Esophagus muscularis mucosa (tissue), 4 donors: ENCODE results near the gene TRIM63.

Source experiments
- EP300 ChIP-seq: sonication (generic); formaldehyde crosslinking; IDR thresholded peaks from one replicate; pipeline ENCODE4 v1.6.1; 2017; ENCODE audit warnings: antibody characterized with exemption
- POLR2A ChIP-seq: fragments of 450-650 bp; IDR thresholded peaks from one replicate; pipeline ENCODE4 v1.6.1; 2017; ENCODE audit warnings: antibody characterized with exemption, moderate library complexity, mild to moderate bottlenecking, low read depth
- POLR2AphosphoS5 ChIP-seq, 2 donors: sonication (generic); formaldehyde crosslinking; IDR thresholded peaks; one replicate each; pipeline ENCODE4 v1.6.1; 2017; ENCODE audit warnings: antibody characterized with exemption in 2 of 2
- TF ChIP-seq, protein P1 (sequence below), 3 experiments: fragments of 200-600 bp in 2 of 3; fragments of 450-650 bp in 1 of 3; sonication (generic) in 2 of 3; IDR thresholded peaks; one replicate each; pipeline ENCODE4 v1.5.1; 2017 to 2019; ENCODE audit warnings: antibody characterized with exemption in 3 of 3, mild to moderate bottlenecking in 2 of 3, moderate library complexity in 1 of 3

GRCh38 chr1:26060832-26061574 is 6.4 kb downstream of the TRIM63 start:
- TF ChIP-seq, protein P1, sequence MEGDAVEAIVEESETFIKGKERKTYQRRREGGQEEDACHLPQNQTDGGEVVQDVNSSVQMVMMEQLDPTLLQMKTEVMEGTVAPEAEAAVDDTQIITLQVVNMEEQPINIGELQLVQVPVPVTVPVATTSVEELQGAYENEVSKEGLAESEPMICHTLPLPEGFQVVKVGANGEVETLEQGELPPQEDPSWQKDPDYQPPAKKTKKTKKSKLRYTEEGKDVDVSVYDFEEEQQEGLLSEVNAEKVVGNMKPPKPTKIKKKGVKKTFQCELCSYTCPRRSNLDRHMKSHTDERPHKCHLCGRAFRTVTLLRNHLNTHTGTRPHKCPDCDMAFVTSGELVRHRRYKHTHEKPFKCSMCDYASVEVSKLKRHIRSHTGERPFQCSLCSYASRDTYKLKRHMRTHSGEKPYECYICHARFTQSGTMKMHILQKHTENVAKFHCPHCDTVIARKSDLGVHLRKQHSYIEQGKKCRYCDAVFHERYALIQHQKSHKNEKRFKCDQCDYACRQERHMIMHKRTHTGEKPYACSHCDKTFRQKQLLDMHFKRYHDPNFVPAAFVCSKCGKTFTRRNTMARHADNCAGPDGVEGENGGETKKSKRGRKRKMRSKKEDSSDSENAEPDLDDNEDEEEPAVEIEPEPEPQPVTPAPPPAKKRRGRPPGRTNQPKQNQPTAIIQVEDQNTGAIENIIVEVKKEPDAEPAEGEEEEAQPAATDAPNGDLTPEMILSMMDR (IDR thresholded peaks at IDR 0.05): no peak
- TF ChIP-seq POLR2AphosphoS5 (IDR thresholded peaks at IDR 0.05) (no peak), EP300 (no peak), POLR2A (no peak)
